ENCODE results near the gene TLN1.
A peak's percentile ranks its signal among the peaks of the same experiment; 100 is the strongest.

DNA sequence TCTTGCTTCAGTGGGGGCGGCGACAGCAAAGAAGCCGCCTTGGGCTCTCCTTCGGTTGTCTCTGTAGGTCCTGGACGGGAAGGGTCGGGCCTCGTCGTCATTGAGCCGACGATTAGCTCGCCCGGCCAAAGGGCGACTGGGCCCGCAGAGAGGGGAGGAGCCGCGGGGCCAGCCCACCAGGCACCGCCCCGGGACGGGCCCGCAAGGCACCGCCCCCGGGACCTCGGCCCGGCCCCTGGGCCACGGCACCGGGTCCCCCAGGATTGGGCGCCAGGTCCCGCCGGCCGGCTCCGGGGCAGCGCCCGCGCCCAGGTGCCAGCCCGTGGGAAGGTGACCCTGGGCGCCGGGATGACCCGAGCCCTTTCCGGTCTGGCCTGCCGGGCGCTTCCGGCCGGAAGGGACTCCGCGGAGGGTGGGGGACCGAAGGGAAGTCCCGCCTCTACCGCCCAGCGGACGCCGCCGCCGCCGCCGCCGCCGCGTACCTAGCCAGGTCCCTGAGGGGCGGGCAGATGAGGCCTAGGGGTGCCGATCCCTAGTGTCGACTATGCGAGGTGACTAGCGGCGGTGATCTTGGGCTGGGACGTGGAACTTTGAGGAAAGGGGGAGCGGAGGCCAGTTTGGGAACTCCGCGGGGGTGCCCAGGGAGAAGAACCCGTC is 17.0 kb upstream of the TLN1 start, which contains the start of the genes GBA2 and RGP1:
- TF ChIP-seq, protein P1, sequence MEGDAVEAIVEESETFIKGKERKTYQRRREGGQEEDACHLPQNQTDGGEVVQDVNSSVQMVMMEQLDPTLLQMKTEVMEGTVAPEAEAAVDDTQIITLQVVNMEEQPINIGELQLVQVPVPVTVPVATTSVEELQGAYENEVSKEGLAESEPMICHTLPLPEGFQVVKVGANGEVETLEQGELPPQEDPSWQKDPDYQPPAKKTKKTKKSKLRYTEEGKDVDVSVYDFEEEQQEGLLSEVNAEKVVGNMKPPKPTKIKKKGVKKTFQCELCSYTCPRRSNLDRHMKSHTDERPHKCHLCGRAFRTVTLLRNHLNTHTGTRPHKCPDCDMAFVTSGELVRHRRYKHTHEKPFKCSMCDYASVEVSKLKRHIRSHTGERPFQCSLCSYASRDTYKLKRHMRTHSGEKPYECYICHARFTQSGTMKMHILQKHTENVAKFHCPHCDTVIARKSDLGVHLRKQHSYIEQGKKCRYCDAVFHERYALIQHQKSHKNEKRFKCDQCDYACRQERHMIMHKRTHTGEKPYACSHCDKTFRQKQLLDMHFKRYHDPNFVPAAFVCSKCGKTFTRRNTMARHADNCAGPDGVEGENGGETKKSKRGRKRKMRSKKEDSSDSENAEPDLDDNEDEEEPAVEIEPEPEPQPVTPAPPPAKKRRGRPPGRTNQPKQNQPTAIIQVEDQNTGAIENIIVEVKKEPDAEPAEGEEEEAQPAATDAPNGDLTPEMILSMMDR (IDR thresholded peaks at IDR 0.05): peak in 1 of 4 experiments; percentile 15
- TF ChIP-seq POLR2A (IDR thresholded peaks at IDR 0.05): peak; percentile 66
- TF ChIP-seq POLR2AphosphoS5 (IDR thresholded peaks at IDR 0.05): peak; percentile 72

All from prostate gland (tissue), 2 donors.